Neural cell (in vitro differentiated cells): ENCODE measurements around the gene ZNF43. TPM values are rescaled to one million over a fixed set of nuclear protein-coding genes. Genes with fewer than 3 reads are reported as not detected.
"Not testable (repeated sequence)": the region's sequence is repeated elsewhere in the genome, so short reads cannot be mapped to it uniquely, and the experiment has no call there.

Experiments
- H2AFZ ChIP-seq: fragments of 200-600, 300-800 bp; sonication (generic), shearing (Covaris generic); 2 replicates; pipeline ENCODE4 v1.6.0; 2014; ENCODE audit warnings: low read depth, mild to moderate bottlenecking, antibody characterized with exemption, low read length, moderate library complexity
- H3F3A ChIP-seq: fragments of 200-600 bp; shearing (Covaris generic); 2 replicates; pipeline ENCODE4 v1.6.1; 2016; ENCODE audit warnings: mild to moderate bottlenecking, moderate library complexity, mixed read lengths, antibody characterized with exemption, low read length; ENCODE audit not compliant: insufficient read depth, poor library complexity, severe bottlenecking
- H3K27ac ChIP-seq: fragments of 200-600, 300-800 bp; sonication (generic), shearing (Covaris generic); 2 replicates; pipeline ENCODE4 v1.5.1; 2014; ENCODE audit warnings: mild to moderate bottlenecking, low read length, moderate library complexity
- H3K27me3 ChIP-seq: fragments of 300-800, 200-600 bp; sonication (generic), shearing (Covaris generic); 2 replicates; pipeline ENCODE4 v1.6.0; 2014; ENCODE audit warnings: mild to moderate bottlenecking, low read depth, low read length, moderate library complexity; ENCODE audit not compliant: insufficient read depth
- H3K36me3 ChIP-seq: fragments of 300-800, 200-600 bp; sonication (generic), shearing (Covaris generic); 2 replicates; pipeline ENCODE4 v1.5.1; 2014; ENCODE audit warnings: mild to moderate bottlenecking, antibody characterized with exemption, low read length, moderate library complexity; ENCODE audit not compliant: insufficient read depth
- H3K4me2 ChIP-seq: fragments of 300-800, 200-600 bp; sonication (generic), shearing (Covaris generic); 2 replicates; pipeline ENCODE4 v1.6.0; 2014; ENCODE audit warnings: mild to moderate bottlenecking, low read length
- H3K4me3 ChIP-seq: fragments of 300-800, 200-600 bp; sonication (generic), shearing (Covaris generic); 2 replicates; pipeline ENCODE4 v1.5.1; 2014; ENCODE audit warnings: mild to moderate bottlenecking, low read length, moderate library complexity
- H3K79me2 ChIP-seq: fragments of 200-600 bp; shearing (Covaris generic); replicated peaks from 2 replicates; pipeline ENCODE4 v1.6.0; 2014; ENCODE audit warnings: mild to moderate bottlenecking, low read length, moderate library complexity; ENCODE audit not compliant: insufficient read depth
- H3K9ac ChIP-seq: fragments of 300-800, 200-600 bp; sonication (generic), shearing (Covaris generic); 2 replicates; pipeline ENCODE4 v1.6.1; 2016; ENCODE audit warnings: mild to moderate bottlenecking, low read length, mixed read lengths
- H3K9me2 ChIP-seq: fragments of 200-600 bp; shearing (Covaris generic); 2 replicates; pipeline ENCODE4 v1.6.1; 2016; ENCODE audit warnings: mild to moderate bottlenecking, low read length, mixed read lengths; ENCODE audit not compliant: insufficient read depth
- H3K9me3 ChIP-seq: fragments of 200-600, 300-800 bp; sonication (generic), shearing (Covaris generic); 2 replicates; pipeline ENCODE4 v1.6.1; 2016; ENCODE audit warnings: mild to moderate bottlenecking, mixed run types, low read length, moderate library complexity, mixed read lengths
- H4K20me1 ChIP-seq: fragments of 200-600 bp; shearing (Covaris generic); 2 replicates; pipeline ENCODE4 v1.6.1; 2016; ENCODE audit warnings: mild to moderate bottlenecking, mixed run types; ENCODE audit not compliant: insufficient read depth
- EP300 ChIP-seq: fragments of 450-650 bp; conservative IDR thresholded peaks from 2 replicates; pipeline ENCODE4 v1.6.1; 2014; ENCODE audit warnings: antibody characterized with exemption, mild to moderate bottlenecking, moderate library complexity; ENCODE audit not compliant: poor library complexity, severe bottlenecking
- EZH2 ChIP-seq: fragments of 200-600, 300-800 bp; shearing (Covaris generic), sonication (generic); IDR thresholded peaks from 2 replicates; pipeline ENCODE4 v1.6.1; 2014; ENCODE audit warnings: antibody characterized with exemption, low read length, borderline replicate concordance, mild to moderate bottlenecking; ENCODE audit not compliant: insufficient read depth, poor library complexity, severe bottlenecking
- MXI1 ChIP-seq: fragments of 450-650 bp; conservative IDR thresholded peaks from 2 replicates; pipeline ENCODE4 v1.6.1; 2014; ENCODE audit warnings: antibody characterized with exemption, mild to moderate bottlenecking; ENCODE audit not compliant: poor library complexity, severe bottlenecking
- POLR2AphosphoS5 ChIP-seq: IDR thresholded peaks from 2 replicates; pipeline ENCODE4 v1.6.1; 2012
- RAD21 ChIP-seq: fragments of 450-650 bp; conservative IDR thresholded peaks from 2 replicates; pipeline ENCODE4 v1.6.1; 2014; ENCODE audit warnings: antibody characterized with exemption, mild to moderate bottlenecking, moderate library complexity
- REST ChIP-seq: IDR thresholded peaks from 2 replicates; pipeline ENCODE4 v1.6.1; 2012; ENCODE audit warnings: borderline replicate concordance
- SMC3 ChIP-seq: fragments of 450-650 bp; conservative IDR thresholded peaks from 2 replicates; pipeline ENCODE4 v1.6.1; 2014; ENCODE audit warnings: antibody characterized with exemption, mild to moderate bottlenecking, moderate library complexity; ENCODE audit not compliant: poor library complexity
- TAF1 ChIP-seq: IDR thresholded peaks from 2 replicates; pipeline ENCODE4 v1.6.1; 2012; ENCODE audit warnings: low read depth
- polyA plus RNA-seq: library from polyadenylated mRNA; depleted of rRNA; stranded (reverse); fragments of >200 nt; gene quantifications from 2 replicates; pipeline ENCODE4 v1.2.3, GENCODE V29; 2014
- TF ChIP-seq, protein P1 (sequence below): fragments of 450-650 bp; IDR thresholded peaks from 2 replicates; pipeline ENCODE4 v1.5.1; 2014; ENCODE audit warnings: antibody characterized with exemption, mild to moderate bottlenecking, moderate library complexity; ENCODE audit not compliant: poor library complexity, severe bottlenecking

The ZNF43 gene
- polyA plus RNA-seq, 1 donor from 2014 or later: 18.1 TPM

- TF ChIP-seq REST (no peak), RAD21 (no peak), TAF1 (no peak), EP300 (no peak), MXI1 (no peak), SMC3 (no peak), POLR2AphosphoS5 (no peak), EZH2 (no peak)
- TF ChIP-seq, protein P1, sequence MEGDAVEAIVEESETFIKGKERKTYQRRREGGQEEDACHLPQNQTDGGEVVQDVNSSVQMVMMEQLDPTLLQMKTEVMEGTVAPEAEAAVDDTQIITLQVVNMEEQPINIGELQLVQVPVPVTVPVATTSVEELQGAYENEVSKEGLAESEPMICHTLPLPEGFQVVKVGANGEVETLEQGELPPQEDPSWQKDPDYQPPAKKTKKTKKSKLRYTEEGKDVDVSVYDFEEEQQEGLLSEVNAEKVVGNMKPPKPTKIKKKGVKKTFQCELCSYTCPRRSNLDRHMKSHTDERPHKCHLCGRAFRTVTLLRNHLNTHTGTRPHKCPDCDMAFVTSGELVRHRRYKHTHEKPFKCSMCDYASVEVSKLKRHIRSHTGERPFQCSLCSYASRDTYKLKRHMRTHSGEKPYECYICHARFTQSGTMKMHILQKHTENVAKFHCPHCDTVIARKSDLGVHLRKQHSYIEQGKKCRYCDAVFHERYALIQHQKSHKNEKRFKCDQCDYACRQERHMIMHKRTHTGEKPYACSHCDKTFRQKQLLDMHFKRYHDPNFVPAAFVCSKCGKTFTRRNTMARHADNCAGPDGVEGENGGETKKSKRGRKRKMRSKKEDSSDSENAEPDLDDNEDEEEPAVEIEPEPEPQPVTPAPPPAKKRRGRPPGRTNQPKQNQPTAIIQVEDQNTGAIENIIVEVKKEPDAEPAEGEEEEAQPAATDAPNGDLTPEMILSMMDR: no peak
- Histone ChIP-seq H4K20me1 (no peaks in the 10 kb centered on the region), H3K4me3 (no peak overlapping the region), H2AFZ (no peak overlapping the region), H3K27ac (no peak overlapping the region), H3K4me2 (no peak overlapping the region), H3K9me2 (no peaks in the 10 kb centered on the region), H3K36me3 (no peaks in the 10 kb centered on the region), H3K27me3 (no peaks in the 10 kb centered on the region), H3K9me3 (peaks cover 5% of the 10 kb centered on the region), H3K79me2 (no peaks in the 10 kb centered on the region), H3K9ac (no peak overlapping the region), H3F3A (no peaks in the 10 kb centered on the region)
Measured at GRCh38 chr19:21883516-21883915, 47.5 kb upstream of the ZNF43 start.

DNA sequence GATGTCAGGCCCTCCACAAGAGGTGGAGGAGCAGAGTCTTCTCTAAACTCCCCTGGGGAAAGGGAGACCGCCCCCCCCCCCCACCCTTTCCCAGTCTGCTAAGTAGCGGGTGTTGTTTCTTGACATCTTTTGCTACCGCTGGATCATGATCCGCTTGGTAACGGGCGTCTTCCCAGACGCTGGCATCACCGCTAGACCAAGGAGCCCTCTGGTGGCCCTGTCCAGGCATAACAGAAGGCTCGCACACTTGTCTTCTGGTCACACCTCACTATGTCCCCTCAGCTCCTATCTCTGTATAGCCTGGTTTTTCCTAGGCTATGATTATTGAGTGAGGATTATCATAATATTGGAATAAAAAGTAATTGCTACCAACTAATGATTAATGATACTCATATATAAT, 44.8 kb upstream of the ZNF43 start:
- not testable (repeated sequence) for H3F3A ChIP-seq, H3K79me2 ChIP-seq, H3K27me3 ChIP-seq, H3K9me2 ChIP-seq, H3K36me3 ChIP-seq, H3K9ac ChIP-seq, H3K4me3 ChIP-seq, H3K27ac ChIP-seq, H3K4me2 ChIP-seq, H4K20me1 ChIP-seq, H3K9me3 ChIP-seq, H2AFZ ChIP-seq

- TF ChIP-seq POLR2AphosphoS5: no peak
- TF ChIP-seq SMC3: no peak
- TF ChIP-seq EP300: no peak
- no peak for TF ChIP-seq TAF1
- no peak for TF ChIP-seq EZH2
- TF ChIP-seq RAD21: no peak
- TF ChIP-seq REST: no peak
- no peak for TF ChIP-seq MXI1
- TF ChIP-seq, protein P1: no peak
- no peak overlapping the region for H3K4me2 ChIP-seq
- no peak overlapping the region for H3K9ac ChIP-seq
- peaks cover 5% of the 10 kb centered on the region for H3K9me3 ChIP-seq
- H2AFZ ChIP-seq: no peak overlapping the region
- no peaks in the 10 kb centered on the region for H3K9me2 ChIP-seq
- H3K79me2 ChIP-seq: no peaks in the 10 kb centered on the region
- no peaks in the 10 kb centered on the region for H4K20me1 ChIP-seq
- H3F3A ChIP-seq: no peaks in the 10 kb centered on the region
- H3K27me3 ChIP-seq: no peaks in the 10 kb centered on the region
- H3K27ac ChIP-seq: no peak overlapping the region
- no peaks in the 10 kb centered on the region for H3K36me3 ChIP-seq
- no peak overlapping the region for H3K4me3 ChIP-seq
Measured at GRCh38 chr19:21878646-21879045, 42.7 kb upstream of the ZNF43 start.
